ENCODE measurements around the gene PCNX1.

Gene PCNX1

GRCh38 chr14:70891737-70892136 lies 15.5 kb upstream of the PCNX1 start:
- no peak overlapping the region for H3K27ac ChIP-seq (ENCODE audit: extremely low read depth, low read depth, low read length)
- CTCF ChIA-PET = no interaction called here
- POLR2A ChIA-PET = no interaction called here
- H3K4me3 ChIP-seq (ENCODE audit: low read depth, low read length) = no peak overlapping the region
- no peaks in the 10 kb centered on the region for H3K9me3 ChIP-seq (ENCODE audit: control insufficient read depth, insufficient read depth, low read depth, low read length)
- no peaks in the 10 kb centered on the region for H3K36me3 ChIP-seq (ENCODE audit: control insufficient read depth in 2 of 2, insufficient read depth in 1 of 2, low read length in 2 of 2)
- H3K4me1 ChIP-seq (ENCODE audit: control insufficient read depth, insufficient read depth, low read length) = no peaks in the 10 kb centered on the region
- TF ChIP-seq KLF9 (tag by site-specific recombination; IDR thresholded peaks at IDR 0.05; ENCODE audit: low read depth) = no peak
- no peak for TF ChIP-seq KLF10 (tag by site-specific recombination; IDR thresholded peaks at IDR 0.05)
- TF ChIP-seq SCRT2 (tag by site-specific recombination; IDR thresholded peaks at IDR 0.05) = peak; percentile 62
- TF ChIP-seq ZNF747 (tag by site-specific recombination; IDR thresholded peaks at IDR 0.05) = no peak

DNA sequence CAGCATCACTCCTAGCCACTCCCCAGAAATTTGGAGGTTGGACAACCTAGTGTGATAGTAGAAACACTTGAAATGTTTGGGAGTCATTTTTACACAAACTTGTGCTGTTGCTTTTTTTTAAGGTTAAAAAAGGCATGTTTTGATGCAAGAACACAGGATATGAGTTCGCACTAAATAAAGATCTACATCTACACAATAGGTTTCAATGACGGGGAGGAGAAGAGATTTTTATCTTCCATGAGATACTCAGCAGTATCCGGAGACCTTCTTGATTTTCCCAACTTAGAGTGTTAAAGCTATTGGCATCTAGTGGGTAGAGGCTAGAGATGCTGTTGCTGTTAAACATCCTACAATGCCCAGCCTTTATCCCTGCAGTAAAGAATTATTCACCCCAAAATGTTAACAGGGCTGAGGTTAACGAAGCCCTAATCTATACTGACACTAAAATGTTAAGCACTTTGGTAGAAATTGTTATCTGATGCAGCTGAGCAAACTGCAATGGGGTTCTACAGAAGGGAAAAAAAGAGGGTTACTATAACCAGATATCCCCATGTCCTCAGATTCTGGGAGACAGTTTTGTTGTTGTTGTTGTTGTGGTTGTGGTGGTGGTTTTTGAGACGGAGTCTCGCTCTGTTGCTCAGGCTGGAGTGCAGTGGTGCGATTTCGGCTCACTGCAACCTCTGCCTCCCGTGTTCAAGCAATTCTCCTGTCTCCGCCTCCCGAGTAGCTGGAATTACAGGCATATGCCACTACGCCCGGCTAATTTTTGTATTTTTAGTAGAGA lies 14.0 kb upstream of the PCNX1 start:
- Histone ChIP-seq H3K36me3 (ENCODE audit: control insufficient read depth in 2 of 2, insufficient read depth in 1 of 2, low read length in 2 of 2) (no peaks in the 10 kb centered on the region), H3K27ac (ENCODE audit: extremely low read depth, low read depth, low read length) (no peak overlapping the region), H3K4me3 (ENCODE audit: low read depth, low read length) (no peak overlapping the region), H3K4me1 (ENCODE audit: control insufficient read depth, insufficient read depth, low read length) (peaks cover 6% of the 10 kb centered on the region), H3K9me3 (ENCODE audit: control insufficient read depth, insufficient read depth, low read depth, low read length) (no peaks in the 10 kb centered on the region)
- ChIA-PET POLR2A (no interaction called here), CTCF (no interaction called here)
- no peak for TF ChIP-seq PBX3 (CRISPR knock-in tag; IDR thresholded peaks at IDR 0.05)
- no peak for TF ChIP-seq ZNF24 (tag by site-specific recombination; IDR thresholded peaks at IDR 0.05)
- TF ChIP-seq ZNF843 (tag by site-specific recombination; IDR thresholded peaks at IDR 0.05) = no peak
- TF ChIP-seq KLF9 (tag by site-specific recombination; IDR thresholded peaks at IDR 0.05; ENCODE audit: low read depth) = no peak
- no peak for TF ChIP-seq ZNF350 (tag by site-specific recombination; IDR thresholded peaks at IDR 0.05)
- TF ChIP-seq ZBTB44 (tag by site-specific recombination; IDR thresholded peaks at IDR 0.05) = no peak
- no peak for TF ChIP-seq HOXD13 (CRISPR knock-in tag; IDR thresholded peaks at IDR 0.05; ENCODE audit: borderline replicate concordance)
- TF ChIP-seq ZNF155 (tag by site-specific recombination; IDR thresholded peaks at IDR 0.05) = no peak
- TF ChIP-seq, protein P1, sequence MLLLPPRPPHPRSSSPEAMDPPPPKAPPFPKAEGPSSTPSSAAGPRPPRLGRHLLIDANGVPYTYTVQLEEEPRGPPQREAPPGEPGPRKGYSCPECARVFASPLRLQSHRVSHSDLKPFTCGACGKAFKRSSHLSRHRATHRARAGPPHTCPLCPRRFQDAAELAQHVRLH (tag by site-specific recombination; IDR thresholded peaks at IDR 0.05) = no peak
- no peak for TF ChIP-seq ZNF518A (tag by site-specific recombination; conservative IDR thresholded peaks at IDR 0.05; ENCODE audit: low read depth)
- TF ChIP-seq, protein P2, sequence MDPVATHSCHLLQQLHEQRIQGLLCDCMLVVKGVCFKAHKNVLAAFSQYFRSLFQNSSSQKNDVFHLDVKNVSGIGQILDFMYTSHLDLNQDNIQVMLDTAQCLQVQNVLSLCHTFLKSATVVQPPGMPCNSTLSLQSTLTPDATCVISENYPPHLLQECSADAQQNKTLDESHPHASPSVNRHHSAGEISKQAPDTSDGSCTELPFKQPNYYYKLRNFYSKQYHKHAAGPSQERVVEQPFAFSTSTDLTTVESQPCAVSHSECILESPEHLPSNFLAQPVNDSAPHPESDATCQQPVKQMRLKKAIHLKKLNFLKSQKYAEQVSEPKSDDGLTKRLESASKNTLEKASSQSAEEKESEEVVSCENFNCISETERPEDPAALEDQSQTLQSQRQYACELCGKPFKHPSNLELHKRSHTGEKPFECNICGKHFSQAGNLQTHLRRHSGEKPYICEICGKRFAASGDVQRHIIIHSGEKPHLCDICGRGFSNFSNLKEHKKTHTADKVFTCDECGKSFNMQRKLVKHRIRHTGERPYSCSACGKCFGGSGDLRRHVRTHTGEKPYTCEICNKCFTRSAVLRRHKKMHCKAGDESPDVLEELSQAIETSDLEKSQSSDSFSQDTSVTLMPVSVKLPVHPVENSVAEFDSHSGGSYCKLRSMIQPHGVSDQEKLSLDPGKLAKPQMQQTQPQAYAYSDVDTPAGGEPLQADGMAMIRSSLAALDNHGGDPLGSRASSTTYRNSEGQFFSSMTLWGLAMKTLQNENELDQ (tag by site-specific recombination; IDR thresholded peaks at IDR 0.05; ENCODE audit: low read depth) = no peak
- TF ChIP-seq, protein P3, sequence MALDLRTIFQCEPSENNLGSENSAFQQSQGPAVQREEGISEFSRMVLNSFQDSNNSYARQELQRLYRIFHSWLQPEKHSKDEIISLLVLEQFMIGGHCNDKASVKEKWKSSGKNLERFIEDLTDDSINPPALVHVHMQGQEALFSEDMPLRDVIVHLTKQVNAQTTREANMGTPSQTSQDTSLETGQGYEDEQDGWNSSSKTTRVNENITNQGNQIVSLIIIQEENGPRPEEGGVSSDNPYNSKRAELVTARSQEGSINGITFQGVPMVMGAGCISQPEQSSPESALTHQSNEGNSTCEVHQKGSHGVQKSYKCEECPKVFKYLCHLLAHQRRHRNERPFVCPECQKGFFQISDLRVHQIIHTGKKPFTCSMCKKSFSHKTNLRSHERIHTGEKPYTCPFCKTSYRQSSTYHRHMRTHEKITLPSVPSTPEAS (tag by site-specific recombination; IDR thresholded peaks at IDR 0.05) = no peak
- TF ChIP-seq, protein P4, sequence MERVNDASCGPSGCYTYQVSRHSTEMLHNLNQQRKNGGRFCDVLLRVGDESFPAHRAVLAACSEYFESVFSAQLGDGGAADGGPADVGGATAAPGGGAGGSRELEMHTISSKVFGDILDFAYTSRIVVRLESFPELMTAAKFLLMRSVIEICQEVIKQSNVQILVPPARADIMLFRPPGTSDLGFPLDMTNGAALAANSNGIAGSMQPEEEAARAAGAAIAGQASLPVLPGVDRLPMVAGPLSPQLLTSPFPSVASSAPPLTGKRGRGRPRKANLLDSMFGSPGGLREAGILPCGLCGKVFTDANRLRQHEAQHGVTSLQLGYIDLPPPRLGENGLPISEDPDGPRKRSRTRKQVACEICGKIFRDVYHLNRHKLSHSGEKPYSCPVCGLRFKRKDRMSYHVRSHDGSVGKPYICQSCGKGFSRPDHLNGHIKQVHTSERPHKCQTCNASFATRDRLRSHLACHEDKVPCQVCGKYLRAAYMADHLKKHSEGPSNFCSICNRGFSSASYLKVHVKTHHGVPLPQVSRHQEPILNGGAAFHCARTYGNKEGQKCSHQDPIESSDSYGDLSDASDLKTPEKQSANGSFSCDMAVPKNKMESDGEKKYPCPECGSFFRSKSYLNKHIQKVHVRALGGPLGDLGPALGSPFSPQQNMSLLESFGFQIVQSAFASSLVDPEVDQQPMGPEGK (tag by site-specific recombination; IDR thresholded peaks at IDR 0.05) = no peak
- TF ChIP-seq, protein P5, sequence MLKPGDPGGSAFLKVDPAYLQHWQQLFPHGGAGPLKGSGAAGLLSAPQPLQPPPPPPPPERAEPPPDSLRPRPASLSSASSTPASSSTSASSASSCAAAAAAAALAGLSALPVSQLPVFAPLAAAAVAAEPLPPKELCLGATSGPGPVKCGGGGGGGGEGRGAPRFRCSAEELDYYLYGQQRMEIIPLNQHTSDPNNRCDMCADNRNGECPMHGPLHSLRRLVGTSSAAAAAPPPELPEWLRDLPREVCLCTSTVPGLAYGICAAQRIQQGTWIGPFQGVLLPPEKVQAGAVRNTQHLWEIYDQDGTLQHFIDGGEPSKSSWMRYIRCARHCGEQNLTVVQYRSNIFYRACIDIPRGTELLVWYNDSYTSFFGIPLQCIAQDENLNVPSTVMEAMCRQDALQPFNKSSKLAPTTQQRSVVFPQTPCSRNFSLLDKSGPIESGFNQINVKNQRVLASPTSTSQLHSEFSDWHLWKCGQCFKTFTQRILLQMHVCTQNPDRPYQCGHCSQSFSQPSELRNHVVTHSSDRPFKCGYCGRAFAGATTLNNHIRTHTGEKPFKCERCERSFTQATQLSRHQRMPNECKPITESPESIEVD (tag by site-specific recombination; IDR thresholded peaks at IDR 0.05) = no peak

Data from HEK293 (cell line).